ENCODE results near the gene SLC39A6.

GRCh38 chr18:36128530-36128870 is 640 bp downstream of the SLC39A6 start:
- TF ChIP-seq ISL1 (CRISPR knock-in tag; IDR thresholded peaks at IDR 0.05) (no peak), TSHZ2 (CRISPR knock-in tag; IDR thresholded peaks at IDR 0.05) (no peak), SNAI2 (CRISPR knock-in tag; IDR thresholded peaks at IDR 0.05) (no peak), GLIS3 (CRISPR knock-in tag; IDR thresholded peaks at IDR 0.05) (no peak), ARNTL (CRISPR knock-in tag; IDR thresholded peaks at IDR 0.05; ENCODE audit: borderline replicate concordance, low read depth) (no peak), PATZ1 (CRISPR knock-in tag; IDR thresholded peaks at IDR 0.05; ENCODE audit: borderline replicate concordance) (no peak), ZNF70 (CRISPR knock-in tag; IDR thresholded peaks at IDR 0.05) (no peak), TOX (CRISPR knock-in tag; IDR thresholded peaks at IDR 0.05; ENCODE audit: borderline replicate concordance) (no peak), ZNF8 (CRISPR knock-in tag; IDR thresholded peaks at IDR 0.05) (no peak), ZFP30 (CRISPR knock-in tag; IDR thresholded peaks at IDR 0.05) (no peak), OSR1 (CRISPR knock-in tag; IDR thresholded peaks at IDR 0.05) (no peak)
